Thyroid gland (tissue), 4 donors: ENCODE data around the gene RARRES2.

Experiments
- CTCF ChIP-seq, 6 experiments: fragments of 200-600 bp in 3 of 6; fragments of 450-650 bp in 3 of 6; sonication (generic) in 3 of 6; IDR thresholded peaks; one replicate each; pipeline ENCODE4 v1.5.1; 2016 to 2019; ENCODE audit warnings: antibody characterized with exemption in 6 of 6, mild to moderate bottlenecking in 2 of 6, inconsistent platforms in 1 of 6, moderate library complexity in 1 of 6
- POLR2A ChIP-seq, 2 donors: fragments of 450-650 bp; IDR thresholded peaks; one replicate each; pipeline ENCODE4 v1.6.1; 2017; ENCODE audit warnings: antibody characterized with exemption in 2 of 2, mild to moderate bottlenecking in 2 of 2, moderate library complexity in 1 of 2

DNA sequence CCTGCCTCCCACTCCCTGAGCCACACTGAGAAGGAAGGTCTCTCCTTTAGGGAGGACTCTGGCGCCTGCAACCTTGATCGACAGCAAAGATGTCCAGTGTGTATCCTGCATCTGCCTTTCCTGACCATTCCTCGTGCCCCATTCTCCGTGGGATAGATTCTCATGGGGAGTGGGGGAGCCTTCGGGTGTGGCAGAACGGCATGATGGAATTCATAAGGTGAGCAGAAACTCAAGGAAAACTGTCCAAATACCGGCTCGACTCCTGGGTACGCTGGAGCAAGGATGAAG lies 636 bp upstream of the RARRES2 start:
- TF ChIP-seq CTCF (IDR thresholded peaks at IDR 0.05) (no peak), POLR2A (IDR thresholded peaks at IDR 0.05) (no peak)
